Erythroblast (primary cell): ENCODE results near the gene STEAP1B.

Experiments
- GATA1 ChIP-seq: IDR thresholded peaks from 2 replicates; pipeline ENCODE4 v1.6.1; 2011; ENCODE audit warnings: low read depth, mild to moderate bottlenecking, control low read depth, low read length, moderate library complexity
- POLR2A ChIP-seq: IDR thresholded peaks from 2 replicates; pipeline ENCODE4 v1.6.1; 2011; ENCODE audit warnings: mild to moderate bottlenecking, low read length

DNA sequence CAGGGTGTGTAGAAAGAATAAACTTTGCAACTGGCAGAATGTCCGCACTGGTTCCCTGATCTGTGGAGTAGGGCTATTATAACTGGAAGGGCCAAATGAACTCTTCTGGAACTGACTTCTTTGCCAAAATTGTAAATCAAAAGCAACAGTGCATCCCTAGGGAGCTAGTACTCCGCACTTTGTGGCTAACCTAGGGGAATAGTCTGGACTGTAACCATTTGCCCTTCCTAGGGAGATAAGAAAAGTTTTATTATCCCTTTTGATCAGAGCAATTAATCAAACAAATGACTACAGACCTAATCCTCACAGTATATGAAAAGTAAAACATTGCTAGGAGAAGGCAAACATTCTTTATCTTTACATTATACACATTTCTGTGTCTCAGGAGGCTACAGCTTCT is 45.5 kb upstream of the STEAP1B start:
- TF ChIP-seq POLR2A = no peak
- no peak for TF ChIP-seq GATA1
